ENCODE results near the gene TBC1D1.

The TBC1D1 gene

GRCh38 chr4:38073596-38074234 lies 182.8 kb downstream of the TBC1D1 start:
- no peaks in the 10 kb centered on the region for H3K4me1 ChIP-seq (ENCODE audit: control insufficient read depth, insufficient read depth, low read length)
- no peak overlapping the region for H3K27ac ChIP-seq (ENCODE audit: extremely low read depth, low read depth, low read length)
- no peak overlapping the region for H3K4me3 ChIP-seq (ENCODE audit: low read depth, low read length)
- TF ChIP-seq ZBTB6 (tag by site-specific recombination; IDR thresholded peaks at IDR 0.05) (no peak), REPIN1 (tag by site-specific recombination; IDR thresholded peaks at IDR 0.05; ENCODE audit: low read depth) (no peak), ZNF148 (tag by site-specific recombination; IDR thresholded peaks at IDR 0.05; ENCODE audit: borderline replicate concordance) (no peak), ZBTB7A (tag by site-specific recombination; IDR thresholded peaks at IDR 0.05; ENCODE audit: low read depth) (no peak), MZF1 (tag by site-specific recombination; IDR thresholded peaks at IDR 0.05; ENCODE audit: borderline replicate concordance) (no peak), ZNF830 (tag by site-specific recombination; IDR thresholded peaks at IDR 0.05; ENCODE audit: low read depth) (no peak), ZNF114 (tag by site-specific recombination; IDR thresholded peaks at IDR 0.05) (no peak), ZFP37 (tag by site-specific recombination; IDR thresholded peaks at IDR 0.05) (no peak), ZNF510 (tag by site-specific recombination; IDR thresholded peaks at IDR 0.05; ENCODE audit: insufficient replicate concordance) (no peak), SP3 (tag by site-specific recombination; IDR thresholded peaks at IDR 0.05) (no peak), GFI1B (tag by site-specific recombination; IDR thresholded peaks at IDR 0.05) (no peak), KLF16 (tag by site-specific recombination; IDR thresholded peaks at IDR 0.05) (no peak), KLF1 (tag by site-specific recombination; IDR thresholded peaks at IDR 0.05) (no peak), ZNF629 (tag by site-specific recombination; IDR thresholded peaks at IDR 0.05) (no peak), ZNF701 (tag by site-specific recombination; IDR thresholded peaks at IDR 0.05) (no peak)
- peaks cover 0 to 4% of the 10 kb centered on the region in 2 experiments; a peak in 1 of 3 replicates for H3K36me3 ChIP-seq (ENCODE audit: control insufficient read depth in 2 of 2, insufficient read depth in 1 of 2, low read length in 2 of 2)
- ChIA-PET CTCF (interaction anchor here (1.0 kb wide), 1 partner anchor 11 kb away, joined by 4 read pairs; no protein-coding TSS in a partner anchor), POLR2A (no interaction called here)
- H3K9me3 ChIP-seq (ENCODE audit: control insufficient read depth, insufficient read depth, low read depth, low read length), result no peaks in the 10 kb centered on the region

- CTCF ChIA-PET, result interaction anchor here (0.6 to 0.7 kb wide), 3 partner anchors 113 to 486 kb away, joined by 3 to 7 read pairs (median 3); no protein-coding TSS in a partner anchor
- TF ChIP-seq ZNF16 (tag by site-specific recombination; IDR thresholded peaks at IDR 0.05; ENCODE audit: low read depth) (no peak), ZNF24 (tag by site-specific recombination; IDR thresholded peaks at IDR 0.05) (no peak), KLF9 (tag by site-specific recombination; IDR thresholded peaks at IDR 0.05; ENCODE audit: low read depth) (no peak), YY1 (tag by site-specific recombination; IDR thresholded peaks at IDR 0.05) (no peak), GLIS2 (tag by site-specific recombination; IDR thresholded peaks at IDR 0.05) (no peak), PATZ1 (tag by site-specific recombination; IDR thresholded peaks at IDR 0.05) (no peak), KLF8 (tag by site-specific recombination; IDR thresholded peaks at IDR 0.05) (no peak), ZNF518A (tag by site-specific recombination; conservative IDR thresholded peaks at IDR 0.05; ENCODE audit: low read depth) (no peak)
Measured at GRCh38 chr4:38075370-38076152, 184.7 kb downstream of the TBC1D1 start.

More at GRCh38 chr4:38075370-38076152, 184.7 kb downstream of the TBC1D1 start:
- Histone ChIP-seq H3K36me3 (ENCODE audit: control insufficient read depth in 2 of 2, insufficient read depth in 1 of 2, low read length in 2 of 2) (peaks cover 0 to 4% of the 10 kb centered on the region in 2 experiments; a peak in 1 of 3 replicates), H3K27ac (ENCODE audit: extremely low read depth, low read depth, low read length) (no peak overlapping the region), H3K9me3 (ENCODE audit: control insufficient read depth, insufficient read depth, low read depth, low read length) (no peaks in the 10 kb centered on the region), H3K4me3 (ENCODE audit: low read depth, low read length) (no peak overlapping the region), H3K4me1 (ENCODE audit: control insufficient read depth, insufficient read depth, low read length) (no peaks in the 10 kb centered on the region)
- POLR2A ChIA-PET, result no interaction called here
